IMR-90 (cell line): ENCODE measurements around the gene AUTS2. TPM values are rescaled to one million over a fixed set of nuclear protein-coding genes. Genes with fewer than 3 reads are reported as not detected.

Source experiments
- ATAC-seq: fragments of 200-7000 bp; cut with Tn5 transposase; 2 replicates; pipeline ENCODE4 v1.9.1; 2020; ENCODE audit warnings: low read depth, mild to moderate bottlenecking, moderate library complexity
- BruUV-seq: library from RNA; stranded (reverse); fragments of 400-500 nt; replicated peaks from 2 replicates; lab custom pipeline; 2021; lab: Mats Ljungman, UMichigan
- CTCF ChIA-PET: fragments of 300-600 bp; formaldehyde crosslinking; extraction: SDS; loops from one replicate; lab custom pipeline; 2021; ENCODE audit warnings: antibody characterized with exemption; lab: Yijun Ruan, JAX
- POLR2A ChIA-PET: fragments of 300-600 bp; sonication (Branson Sonifier 250); formaldehyde crosslinking; loops from one replicate; lab custom pipeline; 2022; ENCODE audit warnings: antibody characterized with exemption; ENCODE audit not compliant: unreplicated experiment; lab: Charles Lee
- DNase-seq: peaks from one replicate; pipeline ENCODE4 v3.0.0; 2013
- H2AFZ ChIP-seq: replicated peaks from 2 replicates; pipeline ENCODE3; 2013; ENCODE audit warnings: low read length, mild to moderate bottlenecking; ENCODE audit not compliant: poor library complexity
- H2AK5ac ChIP-seq: 2 replicates; pipeline ENCODE4 v1.6.1; 2013; ENCODE audit warnings: low read depth, low read length, inconsistent platforms
- H2AK9ac ChIP-seq: replicated peaks from 2 replicates; pipeline ENCODE3; 2013; ENCODE audit warnings: mild to moderate bottlenecking, low read depth, low read length, moderate library complexity; ENCODE audit not compliant: poor library complexity
- H2BK120ac ChIP-seq: 2 replicates; pipeline ENCODE4 v1.6.1; 2013; ENCODE audit warnings: low read depth, low read length, inconsistent platforms
- H2BK15ac ChIP-seq: 3 replicates; pipeline ENCODE4 v1.6.1; 2013; ENCODE audit warnings: low read depth, low read length, inconsistent platforms
- H2BK20ac ChIP-seq: 2 replicates; pipeline ENCODE4 v1.6.1; 2013; ENCODE audit warnings: low read depth, mild to moderate bottlenecking, inconsistent platforms, low read length, moderate library complexity
- H2BK5ac ChIP-seq: 2 replicates; pipeline ENCODE4 v1.6.1; 2013; ENCODE audit warnings: mild to moderate bottlenecking, low read depth, low read length, inconsistent platforms; ENCODE audit not compliant: poor library complexity, severe bottlenecking
- H3K14ac ChIP-seq: replicated peaks from 2 replicates; pipeline ENCODE4 v1.6.1; 2013; ENCODE audit warnings: low read depth, low read length, inconsistent platforms
- H3K18ac ChIP-seq: 2 replicates; pipeline ENCODE4 v1.6.1; 2013; ENCODE audit warnings: low read depth, low read length, control low read depth
- H3K23ac ChIP-seq: 2 replicates; pipeline ENCODE4 v1.6.1; 2013; ENCODE audit warnings: low read depth, low read length, inconsistent platforms
- H3K27ac ChIP-seq: 2 replicates; pipeline ENCODE4 v1.5.1; 2013; ENCODE audit warnings: mild to moderate bottlenecking, control low read depth, low read length; ENCODE audit not compliant: insufficient read depth
- H3K27me3 ChIP-seq: 2 replicates; pipeline ENCODE4 v1.6.1; 2013; ENCODE audit warnings: low read length; ENCODE audit not compliant: control insufficient read depth, insufficient read depth
- H3K36me3 ChIP-seq: 2 replicates; pipeline ENCODE4 v1.6.1; 2013; ENCODE audit warnings: low read length, mixed read lengths; ENCODE audit not compliant: control insufficient read depth, insufficient read depth
- H3K4ac ChIP-seq: 2 replicates; pipeline ENCODE4 v1.6.1; 2013; ENCODE audit warnings: low read depth, low read length, inconsistent platforms
- H3K4me1 ChIP-seq: 2 replicates; pipeline ENCODE4 v1.6.1; 2013; ENCODE audit warnings: low read length, mixed read lengths; ENCODE audit not compliant: control insufficient read depth, insufficient read depth
- H3K4me2 ChIP-seq: 2 replicates; pipeline ENCODE4 v1.6.1; 2013; ENCODE audit warnings: low read depth, mild to moderate bottlenecking, control low read depth, low read length, moderate library complexity
- H3K4me3 ChIP-seq: 2 replicates; pipeline ENCODE4 v1.5.1; 2013; ENCODE audit warnings: low read depth, mild to moderate bottlenecking, control low read depth, low read length, moderate library complexity; ENCODE audit not compliant: insufficient read depth
- H3K56ac ChIP-seq: 2 replicates; pipeline ENCODE4 v1.6.1; 2013; ENCODE audit warnings: low read length, inconsistent platforms; ENCODE audit not compliant: insufficient read depth; ENCODE audit errors: extremely low read depth
- H3K79me1 ChIP-seq, 2 experiments: 2 replicates each; pipeline ENCODE4 v1.6.1; 2013; ENCODE audit warnings: low read length in 2 of 2, inconsistent platforms in 1 of 2, low read depth in 1 of 2
- H3K9ac ChIP-seq: 2 replicates; pipeline ENCODE4 v1.6.1; 2013; ENCODE audit warnings: low read depth, low read length, control low read depth
- H3K9me1 ChIP-seq: 2 replicates; pipeline ENCODE4 v1.6.1; 2013; ENCODE audit warnings: low read length, inconsistent platforms; ENCODE audit not compliant: insufficient read depth
- H3K9me3 ChIP-seq: 2 replicates; pipeline ENCODE4 v1.6.1; 2013; ENCODE audit warnings: low read length; ENCODE audit not compliant: control insufficient read depth, insufficient read depth
- H4K20me1 ChIP-seq: 2 replicates; pipeline ENCODE4 v1.6.1; 2013; ENCODE audit warnings: low read length, inconsistent platforms; ENCODE audit not compliant: insufficient read depth
- H4K5ac ChIP-seq: 2 replicates; pipeline ENCODE4 v1.6.1; 2013; ENCODE audit warnings: mild to moderate bottlenecking, low read depth, low read length, control low read depth
- H4K8ac ChIP-seq, 2 experiments: 2 replicates each; pipeline ENCODE4 v1.6.1; 2013; ENCODE audit warnings: low read depth in 2 of 2, low read length in 2 of 2, control low read depth in 1 of 2, inconsistent platforms in 1 of 2
- H4K91ac ChIP-seq: 2 replicates; pipeline ENCODE4 v1.6.1; 2013; ENCODE audit warnings: low read depth, low read length, inconsistent platforms; ENCODE audit not compliant: insufficient read depth
- CTCF ChIP-seq: conservative IDR thresholded peaks from 2 replicates; pipeline ENCODE4 v1.5.1; 2012; ENCODE audit warnings: mild to moderate bottlenecking, low read depth, low read length, improper control_type of control experiment
- MAZ ChIP-seq: IDR thresholded peaks from 2 replicates; pipeline ENCODE4 v1.6.1; 2012; ENCODE audit warnings: low read depth, mild to moderate bottlenecking, low read length, improper control_type of control experiment, moderate library complexity, borderline replicate concordance
- WGBS, 2 experiments: methylation state at CpG; one replicate each; pipeline versions ENCODE4 v1.1.5 to v1.1.7; 2013; ENCODE audit warnings: missing lambda C conversion rate in 2 of 2; ENCODE audit not compliant: insufficient read length in 1 of 2; ENCODE audit errors: extremely low coverage in 2 of 2; 5-methylcytosine and 5-hydroxymethylcytosine counted together
- dilution Hi-C: fragments of 300-500 bp; cut with HindIII; formaldehyde crosslinking; loops from one replicate; pipeline ENCODE4 v1.14.3; 2018; ENCODE audit warnings: low sequenced_read_pairs; ENCODE audit not compliant: unreplicated experiment
- in situ Hi-C: fragments of 300-500 bp; cut with MboI; formaldehyde crosslinking; loops from 3 replicates; pipeline ENCODE4 v1.14.3; 2019; ENCODE audit warnings: low sequenced_read_pairs, inconsistent platforms, mixed read lengths
- intact Hi-C: fragments of 100-400 bp; cut with micrococcal nuclease; formaldehyde crosslinking; loops from 2 replicates; pipeline ENCODE4 v1.10.0; 2022
- polyA plus RNA-seq, 3 experiments: library from polyadenylated mRNA; depleted of rRNA; stranded (reverse); fragments of >200 nt; gene quantifications; 2 replicates each; pipeline ENCODE4 v1.2.3, GENCODE V29; 2012; ENCODE audit warnings: low replicate concordance in 1 of 3
- total RNA-seq: library from RNA; depleted of rRNA; stranded (reverse); fragments of >200 nt; gene quantifications from 2 replicates; pipeline ENCODE4 v1.2.3, GENCODE V29; 2012

The AUTS2 gene
- total and polyA plus RNA-seq, 2 of the 4 experiments (the other 2 are of a cell fraction), result 0.90 to 3.0 TPM

- WGBS, 2 experiments, result 80% methylated on average over 1 of the region's 8 CpGs; no CpG with 5 or more reads in 1 of the 2 experiments
- BruUV-seq, result no TSS peak
- no peak overlapping the region for H2BK20ac ChIP-seq
- no peak overlapping the region for H3K27ac ChIP-seq
- no peak overlapping the region for H2BK15ac ChIP-seq
- no peak overlapping the region for H2AK9ac ChIP-seq
- ATAC-seq (no peak; the same call in 1 of the 2 replicates), DNase-seq (peak; percentile 49)
- no peak overlapping the region for H4K5ac ChIP-seq
- H4K8ac ChIP-seq, result no peak overlapping the region
- H3K9me1 ChIP-seq, result no peaks in the 10 kb centered on the region
- no peaks in the 10 kb centered on the region for H3K27me3 ChIP-seq
- no peak overlapping the region for H3K23ac ChIP-seq
- no peak overlapping the region for H3K56ac ChIP-seq
- no peak overlapping the region for H2AFZ ChIP-seq
- peaks cover 6 to 15% of the 10 kb centered on the region in 2 experiments; a peak in 2 of 4 replicates for H3K79me1 ChIP-seq
- H2AK5ac ChIP-seq, result no peak overlapping the region
- intact Hi-C loops, result no loop called here
- no peak overlapping the region for H2BK5ac ChIP-seq
- no peak overlapping the region for H3K18ac ChIP-seq
- no peak overlapping the region for H4K91ac ChIP-seq
- dilution Hi-C loops, result no loop called here
- in situ Hi-C loops, result no loop called here
- no peak overlapping the region for H3K4me2 ChIP-seq
- no peak overlapping the region for H3K9ac ChIP-seq
- TF ChIP-seq MAZ, result no peak
- TF ChIP-seq CTCF, result peak; percentile 21; the same call in 1 of the 2 replicates
- peaks cover 2% of the 10 kb centered on the region for H3K4me1 ChIP-seq
- POLR2A ChIA-PET, result no interaction called here
- no peak overlapping the region for H3K4me3 ChIP-seq
- CTCF ChIA-PET, result no interaction called here
- no peak overlapping the region for H2BK120ac ChIP-seq
- H4K20me1 ChIP-seq, result peaks cover 12% of the 10 kb centered on the region; the same call in 1 of the 2 replicates
- H3K9me3 ChIP-seq, result no peaks in the 10 kb centered on the region
- no peak overlapping the region for H3K4ac ChIP-seq
- no peak overlapping the region for H3K14ac ChIP-seq
- no peaks in the 10 kb centered on the region for H3K36me3 ChIP-seq
Measured at GRCh38 chr7:70738151-70738885, 1140.0 kb downstream of the AUTS2 start.
